GM12872 (cell line): ENCODE results near the gene GUCY1A2.

Experiments
- TF ChIP-seq, protein P1 (sequence below): IDR thresholded peaks from 3 replicates; pipeline ENCODE4 v1.5.1; 2011; ENCODE audit warnings: low read depth, mild to moderate bottlenecking, low read length, moderate library complexity; ENCODE audit not compliant: insufficient read depth

Gene GUCY1A2

DNA sequence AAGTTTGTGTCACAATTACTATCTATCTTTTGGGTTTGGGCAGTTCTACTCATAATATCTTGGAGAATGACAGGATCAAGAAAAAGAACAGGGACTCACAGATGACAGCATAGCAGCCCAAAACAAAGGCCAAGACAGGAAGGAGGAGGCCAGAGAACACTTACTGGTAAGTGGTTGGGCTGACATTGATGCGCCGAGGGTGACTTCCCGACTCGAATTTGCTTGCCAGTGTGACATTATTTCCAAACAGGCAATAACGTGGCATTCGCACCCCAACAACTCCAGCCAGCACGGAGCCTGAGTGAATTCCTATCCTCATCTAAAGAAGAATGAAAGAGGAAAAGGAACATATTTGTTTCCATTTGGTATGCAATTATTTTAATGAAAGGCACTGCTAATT is 309.9 kb downstream of the GUCY1A2 start:
- TF ChIP-seq, protein P1, sequence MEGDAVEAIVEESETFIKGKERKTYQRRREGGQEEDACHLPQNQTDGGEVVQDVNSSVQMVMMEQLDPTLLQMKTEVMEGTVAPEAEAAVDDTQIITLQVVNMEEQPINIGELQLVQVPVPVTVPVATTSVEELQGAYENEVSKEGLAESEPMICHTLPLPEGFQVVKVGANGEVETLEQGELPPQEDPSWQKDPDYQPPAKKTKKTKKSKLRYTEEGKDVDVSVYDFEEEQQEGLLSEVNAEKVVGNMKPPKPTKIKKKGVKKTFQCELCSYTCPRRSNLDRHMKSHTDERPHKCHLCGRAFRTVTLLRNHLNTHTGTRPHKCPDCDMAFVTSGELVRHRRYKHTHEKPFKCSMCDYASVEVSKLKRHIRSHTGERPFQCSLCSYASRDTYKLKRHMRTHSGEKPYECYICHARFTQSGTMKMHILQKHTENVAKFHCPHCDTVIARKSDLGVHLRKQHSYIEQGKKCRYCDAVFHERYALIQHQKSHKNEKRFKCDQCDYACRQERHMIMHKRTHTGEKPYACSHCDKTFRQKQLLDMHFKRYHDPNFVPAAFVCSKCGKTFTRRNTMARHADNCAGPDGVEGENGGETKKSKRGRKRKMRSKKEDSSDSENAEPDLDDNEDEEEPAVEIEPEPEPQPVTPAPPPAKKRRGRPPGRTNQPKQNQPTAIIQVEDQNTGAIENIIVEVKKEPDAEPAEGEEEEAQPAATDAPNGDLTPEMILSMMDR: no peak

DNA sequence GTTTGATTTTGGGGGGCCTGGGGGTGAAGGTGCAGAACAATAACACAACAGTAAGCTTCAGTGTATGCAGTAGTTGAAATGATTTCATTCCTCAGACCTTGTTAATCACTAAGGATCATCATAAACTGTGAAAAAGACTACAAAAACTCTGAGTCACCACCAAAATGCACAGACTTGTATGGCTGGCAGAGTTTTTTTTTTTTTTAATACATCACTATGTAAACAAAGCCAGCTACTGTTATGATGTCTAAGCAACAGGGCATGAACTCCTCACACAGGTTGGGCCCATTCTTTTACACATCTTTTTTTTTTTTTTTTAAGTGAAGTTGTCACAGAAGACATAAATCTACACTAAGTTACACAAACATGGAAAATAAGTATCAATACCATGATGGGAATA is 311.9 kb downstream of the GUCY1A2 start:
- TF ChIP-seq, protein P1: no peak

DNA sequence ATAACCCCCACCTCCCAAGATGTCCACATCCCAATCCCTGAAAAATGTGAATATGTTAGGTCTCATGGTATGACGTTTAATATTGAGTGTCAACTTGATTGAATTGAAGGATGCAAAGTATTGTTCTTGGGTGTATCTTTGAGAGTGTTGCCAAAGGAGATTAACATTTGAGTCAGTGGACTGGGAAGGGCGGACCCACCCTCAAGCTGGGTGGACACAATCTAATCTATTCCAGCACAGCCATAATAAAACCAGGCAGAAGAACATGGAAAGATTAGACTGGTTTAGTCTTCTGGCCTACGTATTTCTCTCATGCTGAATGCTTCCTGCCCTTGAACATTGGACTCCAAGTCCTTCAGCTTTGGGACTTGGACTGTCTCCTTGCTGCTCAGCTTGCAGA is 315.5 kb downstream of the GUCY1A2 start:
- TF ChIP-seq, protein P1: no peak

DNA sequence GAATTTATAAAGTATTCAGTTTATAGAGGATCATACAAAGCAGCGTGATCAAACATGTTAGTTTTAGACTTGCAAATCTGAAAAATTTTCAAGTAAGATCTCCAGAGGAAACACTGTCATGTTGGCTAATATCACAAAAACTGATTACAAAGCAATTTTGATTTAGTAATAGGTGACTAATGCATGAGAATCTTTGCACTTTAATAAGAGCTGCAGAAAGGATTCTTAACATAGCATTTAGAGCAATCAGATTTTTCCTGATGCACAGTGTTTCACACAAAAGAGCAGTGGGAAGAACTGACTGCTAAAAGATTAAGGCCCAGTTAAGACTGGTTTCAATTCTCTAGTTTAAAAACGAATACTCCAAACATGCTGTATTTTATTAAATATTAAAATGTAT is 321.2 kb downstream of the GUCY1A2 start:
- TF ChIP-seq, protein P1: no peak

DNA sequence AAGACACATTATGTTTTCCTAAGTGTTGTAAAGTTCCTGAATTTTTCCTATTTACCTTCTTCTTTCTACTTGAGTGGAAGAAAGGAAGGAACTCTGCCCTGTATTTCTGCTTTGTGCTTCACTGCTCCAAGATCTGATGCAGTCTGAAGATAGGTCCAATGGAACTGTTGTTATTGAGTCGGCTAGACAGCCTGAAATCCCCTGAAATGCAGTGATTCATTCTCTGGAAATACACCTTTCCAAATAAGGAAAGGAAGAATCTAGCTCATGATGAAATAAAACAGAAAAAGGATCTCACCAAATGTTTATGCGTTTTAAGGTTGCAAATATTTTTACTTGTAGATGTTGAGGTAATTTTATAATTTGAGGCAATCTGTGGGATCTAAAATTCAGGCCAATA is 322.8 kb downstream of the GUCY1A2 start:
- TF ChIP-seq, protein P1: no peak

DNA sequence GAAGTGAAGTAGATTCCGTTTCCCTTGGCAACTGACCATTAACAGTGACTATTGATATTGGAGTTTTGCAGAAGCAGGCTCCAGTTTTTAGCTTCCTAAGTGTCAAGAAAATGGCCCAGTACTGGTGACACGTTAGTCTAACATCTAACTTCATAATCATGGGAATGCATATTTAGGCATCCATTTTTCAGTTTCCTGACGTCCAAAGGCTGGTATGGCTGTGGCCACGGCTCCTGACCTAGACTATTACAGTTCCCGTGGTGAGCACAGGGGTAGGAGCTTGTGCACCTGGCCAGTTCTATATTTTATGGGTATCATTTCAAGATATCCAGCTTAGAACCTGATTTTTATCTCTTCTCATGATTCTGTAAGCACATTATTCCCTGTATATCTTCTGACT is 323.8 kb downstream of the GUCY1A2 start:
- TF ChIP-seq, protein P1: no peak

DNA sequence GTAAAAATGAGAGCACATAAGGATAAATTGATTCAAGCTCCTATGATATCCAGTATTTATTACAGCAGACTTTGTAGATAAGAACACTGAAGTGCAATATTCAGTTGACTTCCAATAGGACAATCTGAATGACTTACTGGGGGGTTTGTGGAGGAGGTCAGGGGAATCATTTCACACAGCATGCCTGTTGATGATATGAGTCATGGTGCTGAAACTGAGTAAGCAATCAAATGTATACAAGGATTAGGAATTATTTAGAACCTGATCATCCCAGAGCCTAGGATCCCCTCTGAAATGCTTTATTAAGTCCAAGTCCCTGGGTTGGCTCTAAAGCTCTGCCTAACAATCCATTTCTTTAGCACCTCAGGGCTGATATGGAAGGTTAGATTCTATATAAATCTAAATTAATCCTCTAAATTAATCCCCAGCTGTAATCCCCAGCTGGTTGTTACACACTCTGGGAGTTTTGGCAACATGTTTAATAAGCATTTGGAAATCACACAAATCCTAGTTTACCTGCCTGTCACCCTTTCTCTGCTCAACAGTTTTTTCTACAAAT is 326.4 kb downstream of the GUCY1A2 start:
- TF ChIP-seq, protein P1: no peak
